HEK293 (cell line): Measurements from ENCODE around the gene ETV4.

Experiments used
- YY1 ChIP-seq: fragments of 450-650 bp; formaldehyde crosslinking; IDR thresholded peaks from 2 replicates; pipeline ENCODE4 v1.5.1; 2018; ENCODE audit warnings: missing biosample characterization, missing genetic modification characterization
- ZBTB21 ChIP-seq: fragments of 450-650 bp; formaldehyde crosslinking; IDR thresholded peaks from 2 replicates; pipeline ENCODE4 v1.5.1; 2017; ENCODE audit warnings: missing biosample characterization, missing genetic modification characterization
- ZNF248 ChIP-seq: fragments of 450-650 bp; formaldehyde crosslinking; IDR thresholded peaks from 2 replicates; pipeline ENCODE4 v1.5.1; 2017; ENCODE audit warnings: missing biosample characterization, missing genetic modification characterization
- TF ChIP-seq, protein P1 (sequence below): fragments of 450-650 bp; formaldehyde crosslinking; IDR thresholded peaks from 2 replicates; pipeline ENCODE4; 2016; ENCODE audit warnings: missing biosample characterization, missing genetic modification characterization
- TF ChIP-seq, protein P2 (sequence below): fragments of 450-650 bp; formaldehyde crosslinking; IDR thresholded peaks from 2 replicates; pipeline ENCODE4 v1.5.1; 2016; ENCODE audit warnings: missing biosample characterization, missing genetic modification characterization
- TF ChIP-seq, protein P3 (sequence below): fragments of 450-650 bp; formaldehyde crosslinking; IDR thresholded peaks from 2 replicates; pipeline ENCODE4 v1.5.1; 2016; ENCODE audit warnings: missing biosample characterization, missing genetic modification characterization
- TF ChIP-seq, protein P4 (sequence below): fragments of 450-650 bp; formaldehyde crosslinking; conservative IDR thresholded peaks from 2 replicates; pipeline ENCODE4 v1.5.1; 2016; ENCODE audit warnings: low read depth, missing biosample characterization, missing genetic modification characterization
- TF ChIP-seq, protein P5 (sequence below): fragments of 450-650 bp; formaldehyde crosslinking; IDR thresholded peaks from 2 replicates; pipeline ENCODE4 v1.5.1; 2016; ENCODE audit warnings: missing biosample characterization, missing genetic modification characterization, low read depth

DNA sequence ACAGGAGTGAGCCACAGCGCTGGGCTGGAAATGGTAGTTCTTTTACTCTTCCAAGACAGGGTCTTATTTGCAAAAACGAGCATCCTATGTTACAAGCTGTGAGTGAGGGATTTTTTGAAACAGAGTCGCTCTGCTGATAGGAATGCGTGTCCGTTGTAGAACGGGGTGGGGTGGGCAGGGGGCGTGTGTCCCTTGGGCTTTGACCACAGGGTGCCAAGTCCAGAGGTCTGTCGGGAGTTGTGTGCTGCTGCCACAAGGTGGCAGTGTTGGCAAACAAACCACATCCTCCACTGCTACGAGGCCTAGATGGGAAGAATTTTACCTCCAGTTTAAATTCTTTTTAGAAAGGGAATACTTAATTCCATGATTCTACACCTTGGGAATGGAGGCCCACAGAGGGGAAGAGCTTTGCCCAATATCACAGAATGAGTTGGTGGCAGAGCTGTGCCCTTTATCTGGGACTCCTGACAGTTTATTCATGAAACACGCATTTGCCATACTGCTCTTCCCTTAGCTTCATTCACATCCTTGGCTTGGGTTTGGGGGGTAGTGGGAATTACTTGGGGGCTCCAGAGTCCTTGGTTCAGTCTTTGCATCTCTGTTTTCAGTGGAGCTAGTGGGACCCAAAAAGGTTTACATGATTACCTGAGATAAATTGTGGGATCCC lies 30.6 kb upstream of the ETV4 start:
- TF ChIP-seq, protein P1, sequence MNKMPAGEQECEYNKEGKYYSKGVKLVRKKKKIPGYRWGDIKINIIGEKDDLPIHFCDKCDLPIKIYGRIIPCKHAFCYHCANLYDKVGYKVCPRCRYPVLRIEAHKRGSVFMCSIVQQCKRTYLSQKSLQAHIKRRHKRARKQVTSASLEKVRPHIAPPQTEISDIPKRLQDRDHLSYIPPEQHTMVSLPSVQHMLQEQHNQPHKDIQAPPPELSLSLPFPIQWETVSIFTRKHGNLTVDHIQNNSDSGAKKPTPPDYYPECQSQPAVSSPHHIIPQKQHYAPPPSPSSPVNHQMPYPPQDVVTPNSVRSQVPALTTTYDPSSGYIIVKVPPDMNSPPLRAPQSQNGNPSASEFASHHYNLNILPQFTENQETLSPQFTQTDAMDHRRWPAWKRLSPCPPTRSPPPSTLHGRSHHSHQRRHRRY (tag by site-specific recombination): no peak
- TF ChIP-seq, protein P2, sequence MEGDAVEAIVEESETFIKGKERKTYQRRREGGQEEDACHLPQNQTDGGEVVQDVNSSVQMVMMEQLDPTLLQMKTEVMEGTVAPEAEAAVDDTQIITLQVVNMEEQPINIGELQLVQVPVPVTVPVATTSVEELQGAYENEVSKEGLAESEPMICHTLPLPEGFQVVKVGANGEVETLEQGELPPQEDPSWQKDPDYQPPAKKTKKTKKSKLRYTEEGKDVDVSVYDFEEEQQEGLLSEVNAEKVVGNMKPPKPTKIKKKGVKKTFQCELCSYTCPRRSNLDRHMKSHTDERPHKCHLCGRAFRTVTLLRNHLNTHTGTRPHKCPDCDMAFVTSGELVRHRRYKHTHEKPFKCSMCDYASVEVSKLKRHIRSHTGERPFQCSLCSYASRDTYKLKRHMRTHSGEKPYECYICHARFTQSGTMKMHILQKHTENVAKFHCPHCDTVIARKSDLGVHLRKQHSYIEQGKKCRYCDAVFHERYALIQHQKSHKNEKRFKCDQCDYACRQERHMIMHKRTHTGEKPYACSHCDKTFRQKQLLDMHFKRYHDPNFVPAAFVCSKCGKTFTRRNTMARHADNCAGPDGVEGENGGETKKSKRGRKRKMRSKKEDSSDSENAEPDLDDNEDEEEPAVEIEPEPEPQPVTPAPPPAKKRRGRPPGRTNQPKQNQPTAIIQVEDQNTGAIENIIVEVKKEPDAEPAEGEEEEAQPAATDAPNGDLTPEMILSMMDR (tag by site-specific recombination): peak; percentile 81
- TF ChIP-seq, protein P3, sequence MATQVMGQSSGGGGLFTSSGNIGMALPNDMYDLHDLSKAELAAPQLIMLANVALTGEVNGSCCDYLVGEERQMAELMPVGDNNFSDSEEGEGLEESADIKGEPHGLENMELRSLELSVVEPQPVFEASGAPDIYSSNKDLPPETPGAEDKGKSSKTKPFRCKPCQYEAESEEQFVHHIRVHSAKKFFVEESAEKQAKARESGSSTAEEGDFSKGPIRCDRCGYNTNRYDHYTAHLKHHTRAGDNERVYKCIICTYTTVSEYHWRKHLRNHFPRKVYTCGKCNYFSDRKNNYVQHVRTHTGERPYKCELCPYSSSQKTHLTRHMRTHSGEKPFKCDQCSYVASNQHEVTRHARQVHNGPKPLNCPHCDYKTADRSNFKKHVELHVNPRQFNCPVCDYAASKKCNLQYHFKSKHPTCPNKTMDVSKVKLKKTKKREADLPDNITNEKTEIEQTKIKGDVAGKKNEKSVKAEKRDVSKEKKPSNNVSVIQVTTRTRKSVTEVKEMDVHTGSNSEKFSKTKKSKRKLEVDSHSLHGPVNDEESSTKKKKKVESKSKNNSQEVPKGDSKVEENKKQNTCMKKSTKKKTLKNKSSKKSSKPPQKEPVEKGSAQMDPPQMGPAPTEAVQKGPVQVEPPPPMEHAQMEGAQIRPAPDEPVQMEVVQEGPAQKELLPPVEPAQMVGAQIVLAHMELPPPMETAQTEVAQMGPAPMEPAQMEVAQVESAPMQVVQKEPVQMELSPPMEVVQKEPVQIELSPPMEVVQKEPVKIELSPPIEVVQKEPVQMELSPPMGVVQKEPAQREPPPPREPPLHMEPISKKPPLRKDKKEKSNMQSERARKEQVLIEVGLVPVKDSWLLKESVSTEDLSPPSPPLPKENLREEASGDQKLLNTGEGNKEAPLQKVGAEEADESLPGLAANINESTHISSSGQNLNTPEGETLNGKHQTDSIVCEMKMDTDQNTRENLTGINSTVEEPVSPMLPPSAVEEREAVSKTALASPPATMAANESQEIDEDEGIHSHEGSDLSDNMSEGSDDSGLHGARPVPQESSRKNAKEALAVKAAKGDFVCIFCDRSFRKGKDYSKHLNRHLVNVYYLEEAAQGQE (tag by site-specific recombination): no peak
- TF ChIP-seq ZNF248 (tag by site-specific recombination) (no peak), YY1 (no peak), ZBTB21 (tag by site-specific recombination) (no peak)
- TF ChIP-seq, protein P4, sequence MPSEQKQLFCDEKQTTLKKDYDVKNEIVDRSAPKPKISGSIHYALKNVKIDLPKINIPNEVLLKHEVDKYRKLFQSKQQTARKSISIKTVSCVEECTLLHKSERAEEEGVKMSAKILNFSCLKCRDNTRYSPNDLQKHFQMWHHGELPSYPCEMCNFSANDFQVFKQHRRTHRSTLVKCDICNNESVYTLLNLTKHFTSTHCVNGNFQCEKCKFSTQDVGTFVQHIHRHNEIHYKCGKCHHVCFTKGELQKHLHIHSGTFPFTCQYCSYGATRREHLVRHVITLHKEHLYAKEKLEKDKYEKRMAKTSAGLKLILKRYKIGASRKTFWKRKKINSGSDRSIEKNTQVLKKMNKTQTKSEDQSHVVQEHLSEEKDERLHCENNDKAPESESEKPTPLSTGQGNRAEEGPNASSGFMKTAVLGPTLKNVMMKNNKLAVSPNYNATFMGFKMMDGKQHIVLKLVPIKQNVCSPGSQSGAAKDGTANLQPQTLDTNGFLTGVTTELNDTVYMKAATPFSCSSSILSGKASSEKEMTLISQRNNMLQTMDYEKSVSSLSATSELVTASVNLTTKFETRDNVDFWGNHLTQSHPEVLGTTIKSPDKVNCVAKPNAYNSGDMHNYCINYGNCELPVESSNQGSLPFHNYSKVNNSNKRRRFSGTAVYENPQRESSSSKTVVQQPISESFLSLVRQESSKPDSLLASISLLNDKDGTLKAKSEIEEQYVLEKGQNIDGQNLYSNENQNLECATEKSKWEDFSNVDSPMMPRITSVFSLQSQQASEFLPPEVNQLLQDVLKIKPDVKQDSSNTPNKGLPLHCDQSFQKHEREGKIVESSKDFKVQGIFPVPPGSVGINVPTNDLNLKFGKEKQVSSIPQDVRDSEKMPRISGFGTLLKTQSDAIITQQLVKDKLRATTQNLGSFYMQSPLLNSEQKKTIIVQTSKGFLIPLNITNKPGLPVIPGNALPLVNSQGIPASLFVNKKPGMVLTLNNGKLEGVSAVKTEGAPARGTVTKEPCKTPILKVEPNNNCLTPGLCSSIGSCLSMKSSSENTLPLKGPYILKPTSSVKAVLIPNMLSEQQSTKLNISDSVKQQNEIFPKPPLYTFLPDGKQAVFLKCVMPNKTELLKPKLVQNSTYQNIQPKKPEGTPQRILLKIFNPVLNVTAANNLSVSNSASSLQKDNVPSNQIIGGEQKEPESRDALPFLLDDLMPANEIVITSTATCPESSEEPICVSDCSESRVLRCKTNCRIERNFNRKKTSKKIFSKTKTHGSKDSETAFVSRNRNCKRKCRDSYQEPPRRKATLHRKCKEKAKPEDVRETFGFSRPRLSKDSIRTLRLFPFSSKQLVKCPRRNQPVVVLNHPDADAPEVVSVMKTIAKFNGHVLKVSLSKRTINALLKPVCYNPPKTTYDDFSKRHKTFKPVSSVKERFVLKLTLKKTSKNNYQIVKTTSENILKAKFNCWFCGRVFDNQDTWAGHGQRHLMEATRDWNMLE (tag by site-specific recombination): no peak
- TF ChIP-seq, protein P5, sequence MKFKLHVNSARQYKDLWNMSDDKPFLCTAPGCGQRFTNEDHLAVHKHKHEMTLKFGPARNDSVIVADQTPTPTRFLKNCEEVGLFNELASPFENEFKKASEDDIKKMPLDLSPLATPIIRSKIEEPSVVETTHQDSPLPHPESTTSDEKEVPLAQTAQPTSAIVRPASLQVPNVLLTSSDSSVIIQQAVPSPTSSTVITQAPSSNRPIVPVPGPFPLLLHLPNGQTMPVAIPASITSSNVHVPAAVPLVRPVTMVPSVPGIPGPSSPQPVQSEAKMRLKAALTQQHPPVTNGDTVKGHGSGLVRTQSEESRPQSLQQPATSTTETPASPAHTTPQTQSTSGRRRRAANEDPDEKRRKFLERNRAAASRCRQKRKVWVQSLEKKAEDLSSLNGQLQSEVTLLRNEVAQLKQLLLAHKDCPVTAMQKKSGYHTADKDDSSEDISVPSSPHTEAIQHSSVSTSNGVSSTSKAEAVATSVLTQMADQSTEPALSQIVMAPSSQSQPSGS (tag by site-specific recombination): no peak
